Gastrocnemius medialis (tissue), 4 donors: Measurements from ENCODE around the gene TPRKB.
"Not testable (repeated sequence)": the region's sequence is repeated elsewhere in the genome, so short reads cannot be mapped to it uniquely, and the experiment has no call there.

ENCODE experiments used
- POLR2A ChIP-seq, 2 donors: fragments of 450-650 bp; IDR thresholded peaks; one replicate each; pipeline ENCODE4 v1.6.1; 2017; ENCODE audit warnings: antibody characterized with exemption in 2 of 2, mild to moderate bottlenecking in 2 of 2, moderate library complexity in 2 of 2
- TF ChIP-seq, protein P1 (sequence below), 5 experiments: fragments of 450-650 bp in 3 of 5; fragments of 200-600 bp in 2 of 5; sonication (generic) in 2 of 5; IDR thresholded peaks in 4 of 5; conservative IDR thresholded peaks in 1 of 5; 1 replicate in 4 of 5; 2 replicates in 1 of 5; pipeline ENCODE4 v1.5.1; 2016 to 2019; ENCODE audit warnings: antibody characterized with exemption in 5 of 5, mild to moderate bottlenecking in 3 of 5, moderate library complexity in 3 of 5

DNA sequence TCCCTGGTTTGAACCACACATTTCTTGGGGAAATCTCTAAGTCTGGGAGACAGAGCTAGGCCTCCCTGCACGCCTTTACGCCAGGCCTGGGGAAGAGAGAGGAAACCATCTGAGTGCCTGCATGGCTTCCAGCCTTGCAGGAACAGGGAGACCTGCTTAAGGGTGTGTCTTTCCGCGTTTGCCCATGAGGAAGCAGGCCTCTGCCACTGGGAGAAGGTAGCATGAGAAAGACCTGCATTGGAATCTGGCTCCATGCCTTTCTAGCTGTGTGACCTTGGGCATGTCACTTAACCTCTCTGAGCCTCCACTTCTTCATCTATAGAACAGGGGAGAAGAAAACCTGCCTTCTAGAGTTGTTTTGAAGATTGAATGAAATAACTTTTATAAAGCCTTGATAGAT, 19.4 kb downstream of the TPRKB start:
- TF ChIP-seq, protein P1, sequence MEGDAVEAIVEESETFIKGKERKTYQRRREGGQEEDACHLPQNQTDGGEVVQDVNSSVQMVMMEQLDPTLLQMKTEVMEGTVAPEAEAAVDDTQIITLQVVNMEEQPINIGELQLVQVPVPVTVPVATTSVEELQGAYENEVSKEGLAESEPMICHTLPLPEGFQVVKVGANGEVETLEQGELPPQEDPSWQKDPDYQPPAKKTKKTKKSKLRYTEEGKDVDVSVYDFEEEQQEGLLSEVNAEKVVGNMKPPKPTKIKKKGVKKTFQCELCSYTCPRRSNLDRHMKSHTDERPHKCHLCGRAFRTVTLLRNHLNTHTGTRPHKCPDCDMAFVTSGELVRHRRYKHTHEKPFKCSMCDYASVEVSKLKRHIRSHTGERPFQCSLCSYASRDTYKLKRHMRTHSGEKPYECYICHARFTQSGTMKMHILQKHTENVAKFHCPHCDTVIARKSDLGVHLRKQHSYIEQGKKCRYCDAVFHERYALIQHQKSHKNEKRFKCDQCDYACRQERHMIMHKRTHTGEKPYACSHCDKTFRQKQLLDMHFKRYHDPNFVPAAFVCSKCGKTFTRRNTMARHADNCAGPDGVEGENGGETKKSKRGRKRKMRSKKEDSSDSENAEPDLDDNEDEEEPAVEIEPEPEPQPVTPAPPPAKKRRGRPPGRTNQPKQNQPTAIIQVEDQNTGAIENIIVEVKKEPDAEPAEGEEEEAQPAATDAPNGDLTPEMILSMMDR (IDR thresholded peaks at IDR 0.05 in 4 of 5, conservative IDR thresholded peaks at IDR 0.05 in 1 of 5) = not testable (repeated sequence)
- not testable (repeated sequence) for TF ChIP-seq POLR2A (IDR thresholded peaks at IDR 0.05)
